Adipocyte (in vitro differentiated cells): ENCODE results near the gene BMPR1B.

ENCODE experiments used
- DNase-seq: peaks from one replicate; pipeline ENCODE4 v3.0.0-alpha.2; 2015; ENCODE audit warnings: low read depth
- H3K27me3 ChIP-seq: replicated peaks from 2 replicates; pipeline ENCODE4 v1.7.0; 2013; ENCODE audit warnings: mild to moderate bottlenecking, low read length, moderate library complexity; ENCODE audit not compliant: control insufficient read depth, insufficient read depth
- H3K36me3 ChIP-seq: 2 replicates; pipeline ENCODE4 v1.7.0; 2013; ENCODE audit warnings: low read length, mild to moderate bottlenecking, moderate library complexity; ENCODE audit not compliant: control insufficient read depth, insufficient read depth, severe bottlenecking
- H3K4me1 ChIP-seq: 2 replicates; pipeline ENCODE4 v1.7.0; 2013; ENCODE audit warnings: mild to moderate bottlenecking, low read length, moderate library complexity; ENCODE audit not compliant: control insufficient read depth, insufficient read depth
- H3K4me3 ChIP-seq: 2 replicates; pipeline ENCODE4 v1.7.0; 2013; ENCODE audit warnings: mild to moderate bottlenecking, low read length, moderate library complexity
- H3K9ac ChIP-seq: 2 replicates; pipeline ENCODE4 v1.7.0; 2013; ENCODE audit warnings: mild to moderate bottlenecking, low read length, moderate library complexity
- H3K9me3 ChIP-seq: 2 replicates; pipeline ENCODE4 v1.7.0; 2013; ENCODE audit warnings: mild to moderate bottlenecking, low read length, moderate library complexity; ENCODE audit not compliant: control insufficient read depth

The BMPR1B gene

GRCh38 chr4:95004912-95005311 is 247.2 kb downstream of the BMPR1B start:
- H3K27me3 ChIP-seq = no peaks in the 10 kb centered on the region
- no peaks in the 10 kb centered on the region for H3K9me3 ChIP-seq
- no peak overlapping the region for H3K4me3 ChIP-seq
- H3K36me3 ChIP-seq = no peaks in the 10 kb centered on the region
- peaks cover 7% of the 10 kb centered on the region for H3K4me1 ChIP-seq
- H3K9ac ChIP-seq = no peak overlapping the region
- DNase-seq = no peak

DNA sequence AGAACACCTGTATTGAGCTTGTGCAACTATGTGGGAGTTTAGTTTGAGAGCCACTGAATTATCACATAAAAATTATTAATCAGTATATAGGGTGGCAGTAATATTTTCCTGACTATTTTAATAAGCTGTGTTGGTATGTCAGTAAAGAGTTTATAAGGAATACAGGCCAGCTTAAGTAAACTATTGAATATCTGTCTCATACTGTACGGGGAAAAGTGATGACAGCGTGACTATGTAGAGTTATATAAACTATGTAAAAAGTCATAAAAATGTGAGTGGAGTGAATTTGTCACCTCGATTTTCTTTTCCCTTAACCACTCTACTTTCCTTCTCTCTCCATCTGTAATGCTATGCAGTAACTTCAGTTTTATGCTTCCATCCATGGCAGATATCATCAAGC is 250.2 kb downstream of the BMPR1B start:
- Histone ChIP-seq H3K36me3 (no peaks in the 10 kb centered on the region), H3K27me3 (no peaks in the 10 kb centered on the region), H3K9me3 (no peaks in the 10 kb centered on the region), H3K4me3 (no peak overlapping the region), H3K9ac (no peak overlapping the region), H3K4me1 (no peaks in the 10 kb centered on the region)
- no peak for DNase-seq

DNA sequence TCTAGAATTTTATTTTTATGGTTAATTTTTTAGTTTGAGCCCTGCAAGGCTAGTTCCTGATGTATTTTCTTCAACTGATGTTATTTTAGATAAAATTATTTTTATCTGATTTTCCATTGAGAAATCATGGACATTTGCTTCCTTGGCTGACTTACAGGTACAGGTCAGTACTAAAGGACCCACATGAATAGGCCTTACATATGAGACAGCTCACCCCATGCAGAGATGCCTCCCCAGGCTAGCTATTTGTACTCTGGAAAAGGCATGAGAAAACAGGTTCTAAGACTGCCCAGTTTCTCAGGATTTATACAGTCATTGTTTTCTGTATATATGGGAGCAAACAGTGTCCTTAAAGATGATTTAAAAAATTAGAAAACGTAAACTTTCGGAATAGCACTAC is 255.5 kb downstream of the BMPR1B start:
- no peaks in the 10 kb centered on the region for H3K36me3 ChIP-seq
- H3K4me3 ChIP-seq = no peak overlapping the region
- no peak overlapping the region for H3K9ac ChIP-seq
- H3K4me1 ChIP-seq = no peaks in the 10 kb centered on the region
- DNase-seq = no peak
- H3K27me3 ChIP-seq = no peaks in the 10 kb centered on the region
- H3K9me3 ChIP-seq = no peaks in the 10 kb centered on the region

- no peaks in the 10 kb centered on the region for H3K9me3 ChIP-seq
- no peak overlapping the region for H3K9ac ChIP-seq
- no peak overlapping the region for H3K4me3 ChIP-seq
- no peak for DNase-seq
- H3K27me3 ChIP-seq = no peaks in the 10 kb centered on the region
- no peaks in the 10 kb centered on the region for H3K4me1 ChIP-seq
- H3K36me3 ChIP-seq = no peaks in the 10 kb centered on the region
Measured at GRCh38 chr4:95014068-95014467, 256.3 kb downstream of the BMPR1B start.

DNA sequence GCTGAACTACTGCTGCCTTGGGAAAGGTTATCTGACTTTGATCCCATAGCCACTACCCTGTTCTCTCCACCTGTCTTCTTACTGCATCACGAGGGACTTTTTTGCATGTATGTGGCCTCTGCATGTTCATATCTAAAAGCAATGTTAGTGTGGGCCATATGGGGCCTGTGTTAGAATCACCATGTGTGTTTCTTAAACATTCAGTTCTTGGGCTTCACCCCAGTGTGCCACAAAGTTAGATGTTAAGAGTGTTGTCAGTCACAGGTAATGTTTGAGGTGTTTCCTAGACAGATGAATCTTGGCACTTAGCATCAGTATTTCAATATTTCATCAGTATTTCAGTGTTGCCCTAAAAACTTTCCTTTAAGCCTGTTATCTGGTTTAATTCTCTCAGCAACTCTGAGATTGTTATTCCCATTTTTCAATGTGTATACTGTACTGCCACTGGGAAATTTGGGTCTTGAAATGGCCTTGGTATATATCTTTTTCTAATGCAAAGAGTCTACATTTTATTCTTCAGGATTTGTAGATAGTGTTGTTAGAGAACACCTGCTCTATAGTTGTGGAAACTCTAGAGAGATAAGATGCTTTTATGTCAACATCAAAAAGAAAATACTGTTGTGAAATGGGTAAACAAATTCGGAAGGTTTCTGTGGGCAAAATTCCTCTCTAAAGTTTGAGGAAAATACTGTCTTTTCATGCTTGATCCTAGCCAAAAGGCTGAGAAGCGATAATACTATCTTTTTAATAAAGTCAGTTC is 259.7 kb downstream of the BMPR1B start:
- Histone ChIP-seq H3K9me3 (no peaks in the 10 kb centered on the region), H3K27me3 (no peaks in the 10 kb centered on the region), H3K36me3 (no peaks in the 10 kb centered on the region), H3K4me3 (no peak overlapping the region), H3K9ac (no peak overlapping the region), H3K4me1 (no peaks in the 10 kb centered on the region)
- no peak for DNase-seq

GRCh38 chr4:95018785-95019184 is 261.0 kb downstream of the BMPR1B start:
- no peaks in the 10 kb centered on the region for H3K9me3 ChIP-seq
- no peak overlapping the region for H3K4me3 ChIP-seq
- no peak overlapping the region for H3K9ac ChIP-seq
- H3K4me1 ChIP-seq = no peaks in the 10 kb centered on the region
- DNase-seq = no peak
- no peaks in the 10 kb centered on the region for H3K36me3 ChIP-seq
- no peaks in the 10 kb centered on the region for H3K27me3 ChIP-seq

DNA sequence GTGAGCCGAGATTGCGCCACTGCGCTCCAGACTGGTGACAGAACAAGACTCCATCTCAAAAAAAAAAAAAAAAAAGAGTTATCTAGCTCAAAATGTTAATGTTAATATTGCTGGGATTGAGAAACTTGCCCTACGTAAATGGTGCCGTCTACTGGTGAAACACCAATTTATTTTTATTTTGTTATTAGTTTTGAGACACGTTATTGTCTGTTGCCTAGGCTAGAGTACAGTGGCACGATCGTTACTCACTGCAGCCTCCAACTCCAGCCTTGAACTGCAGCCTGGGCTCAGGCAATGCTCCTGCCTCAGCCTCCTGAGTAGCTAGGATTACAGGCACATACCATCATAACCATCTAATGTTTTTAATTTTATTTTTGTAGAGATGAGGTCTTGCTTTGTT is 262.8 kb downstream of the BMPR1B start:
- Histone ChIP-seq H3K4me3 (no peak overlapping the region), H3K4me1 (no peaks in the 10 kb centered on the region), H3K9me3 (no peaks in the 10 kb centered on the region), H3K36me3 (no peaks in the 10 kb centered on the region), H3K9ac (no peak overlapping the region), H3K27me3 (no peaks in the 10 kb centered on the region)
- DNase-seq = no peak

GRCh38 chr4:95021099-95021498 is 263.3 kb downstream of the BMPR1B start:
- H3K4me3 ChIP-seq = no peak overlapping the region
- no peaks in the 10 kb centered on the region for H3K27me3 ChIP-seq
- H3K36me3 ChIP-seq = no peaks in the 10 kb centered on the region
- no peak for DNase-seq
- no peaks in the 10 kb centered on the region for H3K4me1 ChIP-seq
- H3K9ac ChIP-seq = no peak overlapping the region
- H3K9me3 ChIP-seq = no peaks in the 10 kb centered on the region

GRCh38 chr4:95023110-95023509 is 265.4 kb downstream of the BMPR1B start:
- H3K27me3 ChIP-seq = no peaks in the 10 kb centered on the region
- no peaks in the 10 kb centered on the region for H3K36me3 ChIP-seq
- no peak overlapping the region for H3K9ac ChIP-seq
- peaks cover 5% of the 10 kb centered on the region for H3K4me1 ChIP-seq
- peak; percentile 33 for DNase-seq
- no peaks in the 10 kb centered on the region for H3K9me3 ChIP-seq
- H3K4me3 ChIP-seq = no peak overlapping the region

DNA sequence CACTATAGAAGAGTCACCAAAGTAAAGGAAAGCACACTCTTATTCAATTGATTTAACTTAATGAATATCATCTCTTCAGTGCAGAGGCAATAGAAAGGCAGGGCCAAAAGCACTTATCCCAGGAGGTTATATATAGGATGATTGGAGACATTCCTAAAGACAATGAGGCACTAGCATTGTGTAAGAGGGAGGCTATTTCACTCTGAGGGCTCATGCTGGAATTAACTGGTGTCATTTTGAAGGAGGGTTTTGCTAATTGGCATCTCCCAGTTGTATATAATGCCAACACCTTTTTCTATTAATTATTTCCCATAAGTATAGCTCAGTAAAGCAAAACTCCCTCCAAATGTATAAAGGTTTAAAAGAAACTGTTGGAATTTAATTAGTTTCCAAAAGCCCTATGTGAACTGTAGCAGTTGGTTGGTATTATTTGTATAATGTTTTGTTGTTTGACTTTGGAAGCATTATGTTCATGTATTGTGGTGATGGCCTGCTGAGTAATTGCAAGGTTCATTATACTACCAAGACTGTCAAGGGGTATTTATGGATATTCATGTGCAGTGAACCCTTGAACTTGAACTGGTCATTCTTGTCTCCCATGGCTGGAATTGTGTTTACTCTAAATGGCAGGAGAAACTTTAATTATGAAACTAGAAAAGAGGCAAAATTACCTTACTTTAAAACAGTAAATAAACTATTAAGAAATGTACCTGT is 270.3 kb downstream of the BMPR1B start:
- Histone ChIP-seq H3K4me1 (peaks cover 5% of the 10 kb centered on the region), H3K36me3 (no peaks in the 10 kb centered on the region), H3K27me3 (no peaks in the 10 kb centered on the region), H3K9ac (no peak overlapping the region), H3K9me3 (peaks cover 3% of the 10 kb centered on the region), H3K4me3 (no peak overlapping the region)
- no peak for DNase-seq

DNA sequence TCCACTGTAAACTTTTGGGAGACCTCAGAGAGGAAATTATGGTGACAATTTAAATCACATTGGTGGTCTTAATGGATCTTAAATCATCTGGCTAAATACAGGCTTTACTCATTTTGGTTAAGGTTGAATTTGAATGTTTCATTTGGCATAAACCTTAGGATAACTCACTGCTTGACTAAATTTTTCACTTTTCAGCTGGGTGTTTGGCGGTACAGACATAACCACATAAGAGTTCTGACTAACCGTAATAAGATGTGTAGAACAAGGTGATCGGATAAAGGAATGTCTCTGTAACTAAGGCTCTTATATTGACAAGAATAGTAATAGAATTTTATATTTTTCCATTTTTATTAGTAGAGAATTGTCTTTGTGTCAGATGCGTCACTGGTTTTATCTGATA is 281.0 kb downstream of the BMPR1B start:
- Histone ChIP-seq H3K27me3 (no peaks in the 10 kb centered on the region), H3K4me3 (no peak overlapping the region), H3K4me1 (no peaks in the 10 kb centered on the region), H3K9me3 (no peaks in the 10 kb centered on the region), H3K36me3 (no peaks in the 10 kb centered on the region), H3K9ac (no peak overlapping the region)
- no peak for DNase-seq
